ENCODE measurements around the gene ROR1.

The ROR1 gene

GRCh38 chr1:63982201-63982600 lies 208.4 kb downstream of the ROR1 start:
- no peak for DNase-seq

- DNase-seq: no peak
Measured at GRCh38 chr1:63983391-63984256, 209.8 kb downstream of the ROR1 start.

GRCh38 chr1:63984257-63984929 lies 210.6 kb downstream of the ROR1 start:
- DNase-seq: no peak

GRCh38 chr1:63984930-63985290 lies 211.1 kb downstream of the ROR1 start:
- no peak for DNase-seq

- no peak for DNase-seq
Measured at GRCh38 chr1:63987014-63987627, 213.3 kb downstream of the ROR1 start.

GRCh38 chr1:63987628-63988024 lies 213.8 kb downstream of the ROR1 start:
- no peak for DNase-seq

GRCh38 chr1:63988941-63989340 lies 215.1 kb downstream of the ROR1 start:
- no peak for DNase-seq

- peak; percentile 83 for DNase-seq
Measured at GRCh38 chr1:63991685-63992084, 217.9 kb downstream of the ROR1 start.

GRCh38 chr1:64000021-64000420 lies 226.2 kb downstream of the ROR1 start:
- DNase-seq: peak; percentile 57

GRCh38 chr1:64001038-64001437 lies 227.2 kb downstream of the ROR1 start:
- DNase-seq: no peak

- peak; percentile 25 for DNase-seq
Measured at GRCh38 chr1:64004451-64005025, 230.7 kb downstream of the ROR1 start.

- no peak for DNase-seq
Measured at GRCh38 chr1:64005801-64006200, 232.0 kb downstream of the ROR1 start.

- peak; percentile 99 for DNase-seq
Measured at GRCh38 chr1:64006276-64007051, 232.6 kb downstream of the ROR1 start.

- peak; percentile 50 for DNase-seq
Measured at GRCh38 chr1:64010316-64010715, 236.5 kb downstream of the ROR1 start.

- no peak for DNase-seq
Measured at GRCh38 chr1:64013395-64013794, 239.6 kb downstream of the ROR1 start.

GRCh38 chr1:64019818-64020217 lies 246.0 kb downstream of the ROR1 start:
- DNase-seq: peak; percentile 47

- DNase-seq: no peak
Measured at GRCh38 chr1:64021066-64021465, 247.2 kb downstream of the ROR1 start.

- DNase-seq: no peak
Measured at GRCh38 chr1:64025051-64025450, 251.2 kb downstream of the ROR1 start.

GRCh38 chr1:64029037-64029436 lies 255.2 kb downstream of the ROR1 start:
- no peak for DNase-seq

- DNase-seq: no peak
Measured at GRCh38 chr1:64030411-64030810, 256.6 kb downstream of the ROR1 start.

- no peak for DNase-seq
Measured at GRCh38 chr1:64031236-64031635, 257.4 kb downstream of the ROR1 start.

GRCh38 chr1:64033667-64034220 lies 259.9 kb downstream of the ROR1 start:
- DNase-seq: no peak
